GM12892 (cell line): Measurements from ENCODE around the gene INTS3.

Source experiments
- POLR2A ChIP-seq: IDR thresholded peaks from 2 replicates; pipeline ENCODE4 v1.6.1; 2011; ENCODE audit warnings: low read depth, low read length, control low read depth
- POLR2AphosphoS5 ChIP-seq: IDR thresholded peaks from 2 replicates; pipeline ENCODE4 v1.6.1; 2011; ENCODE audit warnings: low read depth, low read length, control low read depth

GRCh38 chr1:153771841-153772593 is 44.2 kb downstream of the INTS3 start:
- TF ChIP-seq POLR2A (no peak), POLR2AphosphoS5 (no peak)
